ENCODE measurements around the gene GALNT16. TPM values are rescaled to one million over a fixed set of nuclear protein-coding genes. Genes with fewer than 3 reads are reported as not detected.

The GALNT16 gene
- total RNA-seq, 2 donors from 2014 or later, result 18.2 to 23.4 TPM

DNA sequence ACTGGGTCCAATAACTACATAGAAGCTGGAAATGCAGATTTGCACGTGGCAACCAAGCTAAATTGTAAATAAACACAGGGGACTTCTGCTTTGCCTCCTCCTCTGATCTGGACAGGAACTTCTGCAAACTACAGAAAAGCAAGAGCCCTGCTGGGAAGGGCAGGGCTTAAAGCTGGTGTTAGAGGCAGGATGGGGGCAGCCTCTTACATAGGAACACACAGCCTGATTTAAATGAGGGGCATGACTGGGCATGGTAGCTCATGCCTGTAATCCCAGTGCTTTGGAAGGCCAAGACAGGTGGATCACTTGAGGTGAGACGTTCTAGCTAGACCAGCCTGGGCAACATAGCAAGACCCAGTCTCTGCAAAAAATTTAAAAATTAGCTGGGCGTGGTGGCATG is 91.4 kb downstream of the GALNT16 start:
- intact Hi-C loops (cut with DNase I), result no loop called here
- DNase-seq (ENCODE audit: low spot score), result peak; percentile 41

DNA sequence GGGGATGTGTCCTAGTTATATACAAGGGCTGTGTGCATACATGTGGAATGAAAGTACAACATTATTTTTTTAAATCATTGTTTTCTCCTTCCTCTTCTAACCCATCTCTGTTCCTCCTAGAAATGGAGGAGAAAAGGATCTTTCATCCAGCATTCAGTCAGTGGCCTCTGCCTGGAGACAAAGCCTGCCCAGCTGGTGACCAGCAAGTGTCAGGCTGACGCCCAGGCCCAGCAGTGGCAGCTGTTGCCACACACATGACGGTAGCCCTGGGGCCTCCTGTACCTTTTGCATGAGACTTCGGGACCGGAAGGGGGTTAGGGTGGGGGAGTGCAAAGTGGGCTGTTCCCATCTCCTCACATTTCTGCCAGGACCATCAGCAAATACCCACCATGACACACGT is 92.0 kb downstream of the GALNT16 start:
- peak; percentile 71 for DNase-seq (ENCODE audit: low spot score)
- intact Hi-C loops (cut with DNase I), result no loop called here

DNA sequence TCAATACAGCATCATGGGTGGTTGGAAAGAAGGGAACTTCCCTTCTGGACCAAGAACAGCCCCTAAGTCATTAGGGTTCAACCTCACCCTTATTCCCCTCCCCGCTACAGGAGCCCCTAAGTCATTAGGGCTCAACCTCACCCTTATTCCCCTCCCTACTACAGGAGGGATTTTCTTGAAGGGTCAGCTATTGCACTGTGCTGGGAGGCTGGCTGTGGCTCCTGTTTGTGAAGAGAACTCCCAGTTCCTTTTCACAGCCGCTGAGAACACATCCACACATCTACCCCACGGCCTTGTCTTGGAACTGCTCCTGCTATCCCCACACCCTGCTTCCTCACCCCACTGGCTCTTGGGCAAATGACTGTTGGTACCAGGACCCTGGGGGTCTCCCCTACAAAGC is 93.2 kb downstream of the GALNT16 start:
- intact Hi-C loops (cut with DNase I), result no loop called here
- DNase-seq (ENCODE audit: low spot score), result no peak

DNA sequence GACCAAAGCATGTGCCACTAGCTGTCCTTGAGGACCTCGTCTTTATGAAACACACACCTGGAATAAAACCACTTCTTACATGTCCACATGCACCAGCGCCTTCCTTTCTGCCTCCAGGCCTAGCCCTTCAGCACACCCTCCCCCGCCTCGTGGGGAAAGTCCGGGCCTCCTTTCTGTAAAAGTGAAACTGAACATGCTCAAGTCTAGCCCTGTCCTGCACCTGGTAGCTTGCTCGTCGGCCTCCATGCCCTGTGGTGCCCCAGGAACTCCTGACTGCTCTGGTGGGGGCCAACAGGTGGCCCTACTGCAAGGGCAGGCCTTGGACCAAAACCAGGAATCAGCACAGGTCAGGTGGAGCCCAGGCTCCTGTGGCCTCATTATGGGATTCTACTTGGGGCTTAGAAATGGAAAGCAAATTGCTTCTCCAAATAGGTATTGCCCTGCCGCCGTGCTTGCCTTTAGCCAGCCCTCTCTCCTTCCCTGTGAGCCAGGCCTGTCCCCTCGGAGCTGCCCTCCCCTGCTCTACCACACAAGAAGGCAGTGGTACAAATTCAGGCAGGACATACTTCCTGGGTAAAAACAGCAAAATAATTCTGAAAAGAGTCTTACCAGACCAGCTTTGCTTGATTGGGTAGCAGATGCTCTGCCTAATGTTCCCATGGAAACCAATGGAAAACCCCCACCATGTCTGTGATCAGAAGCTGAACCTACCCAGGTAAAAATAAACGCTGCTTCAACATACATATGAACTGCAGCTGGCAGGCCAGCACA is 94.6 kb downstream of the GALNT16 start:
- intact Hi-C loops (cut with DNase I), result no loop called here
- peak; percentile 59 for DNase-seq (ENCODE audit: low spot score)

DNA sequence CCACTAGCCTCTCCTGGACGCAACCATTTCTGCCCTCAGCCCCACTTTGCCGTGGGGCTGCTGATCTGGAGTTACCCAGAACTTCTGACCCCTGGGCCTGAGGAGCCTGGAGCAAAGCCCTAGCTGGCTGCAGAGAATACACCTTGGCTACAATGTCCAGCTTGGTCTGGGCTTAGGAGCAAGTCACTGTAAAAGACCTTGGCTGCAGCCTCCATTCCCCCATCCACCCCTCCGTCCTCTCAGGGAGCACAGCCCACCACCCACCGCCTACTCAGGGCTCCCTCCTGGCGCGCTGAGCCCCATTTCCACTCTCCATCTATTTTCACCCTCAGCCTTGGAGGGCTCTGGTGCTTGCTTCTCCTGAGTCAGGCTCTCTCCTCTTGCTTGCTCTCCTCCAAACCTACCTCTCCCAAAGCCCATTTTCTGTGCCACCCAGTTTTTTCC is 95.2 kb downstream of the GALNT16 start:
- peak; percentile 46 for DNase-seq (ENCODE audit: low spot score)
- intact Hi-C loops (cut with DNase I), result no loop called here

DNA sequence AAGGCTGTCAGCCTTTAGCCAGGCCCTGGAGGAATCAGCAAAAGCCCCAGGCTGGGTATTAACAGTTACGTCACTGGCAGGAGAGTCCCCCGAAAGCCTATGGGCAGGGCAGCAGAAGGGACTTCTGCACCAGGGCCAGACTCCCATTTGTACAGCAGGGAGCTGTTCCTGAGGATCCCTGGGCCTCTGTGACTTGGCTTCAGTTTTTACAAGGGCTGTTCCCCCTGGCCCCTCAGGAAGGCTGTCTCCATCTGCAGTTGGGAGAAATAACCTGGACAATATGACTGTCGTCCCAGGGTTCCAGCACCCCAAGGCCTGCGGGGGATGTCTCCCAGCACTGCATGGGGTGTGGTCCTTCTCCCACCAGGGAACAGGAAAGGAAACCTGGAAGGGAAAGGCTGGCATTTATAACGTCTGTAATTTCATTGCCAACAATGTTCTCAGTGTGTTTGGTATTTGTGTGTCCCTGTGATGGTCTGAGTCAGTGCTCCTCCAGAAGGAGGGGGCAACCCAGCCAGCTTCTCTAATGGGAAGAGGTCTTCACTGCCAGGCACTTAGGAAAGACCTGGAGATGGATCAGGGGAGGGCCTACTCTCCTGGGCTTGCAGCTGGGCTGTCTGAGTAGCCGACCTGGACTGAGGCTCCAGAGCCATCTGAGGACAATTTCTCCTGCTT is 95.8 kb downstream of the GALNT16 start:
- intact Hi-C loops (cut with DNase I), result no loop called here
- peak; percentile 87 for DNase-seq (ENCODE audit: low spot score)

DNA sequence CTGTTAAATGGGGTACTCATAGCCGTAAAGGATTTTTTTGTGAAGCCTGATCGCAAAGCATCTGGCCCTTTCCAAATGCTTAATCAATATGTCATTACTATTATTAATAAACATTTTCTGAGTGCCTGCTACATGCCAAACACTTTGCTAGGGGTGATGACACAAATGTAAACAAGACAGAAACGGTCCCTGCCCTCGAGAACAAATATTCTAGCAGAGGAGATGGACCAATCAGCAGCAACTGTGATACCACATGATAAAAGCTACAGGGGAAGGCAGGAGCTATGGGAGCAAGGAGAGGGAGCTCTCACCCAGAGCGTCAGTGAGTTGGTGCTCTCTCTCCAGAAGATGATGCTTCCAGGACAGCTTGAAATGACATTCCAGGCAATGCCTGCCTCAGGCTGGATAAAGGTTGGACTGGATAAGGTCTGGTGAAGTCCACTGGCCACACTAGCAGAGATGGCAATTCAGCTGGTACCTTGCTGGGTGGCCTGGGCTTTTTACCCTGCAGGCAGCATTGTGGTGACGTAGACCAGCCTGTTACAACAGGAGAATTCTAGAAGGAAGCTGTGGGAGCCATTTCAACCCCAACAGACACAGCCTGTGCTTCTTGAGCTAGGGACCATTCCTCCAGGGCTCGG is 97.1 kb downstream of the GALNT16 start:
- DNase-seq (ENCODE audit: low spot score), result no peak
- intact Hi-C loops (cut with DNase I), result no loop called here

DNA sequence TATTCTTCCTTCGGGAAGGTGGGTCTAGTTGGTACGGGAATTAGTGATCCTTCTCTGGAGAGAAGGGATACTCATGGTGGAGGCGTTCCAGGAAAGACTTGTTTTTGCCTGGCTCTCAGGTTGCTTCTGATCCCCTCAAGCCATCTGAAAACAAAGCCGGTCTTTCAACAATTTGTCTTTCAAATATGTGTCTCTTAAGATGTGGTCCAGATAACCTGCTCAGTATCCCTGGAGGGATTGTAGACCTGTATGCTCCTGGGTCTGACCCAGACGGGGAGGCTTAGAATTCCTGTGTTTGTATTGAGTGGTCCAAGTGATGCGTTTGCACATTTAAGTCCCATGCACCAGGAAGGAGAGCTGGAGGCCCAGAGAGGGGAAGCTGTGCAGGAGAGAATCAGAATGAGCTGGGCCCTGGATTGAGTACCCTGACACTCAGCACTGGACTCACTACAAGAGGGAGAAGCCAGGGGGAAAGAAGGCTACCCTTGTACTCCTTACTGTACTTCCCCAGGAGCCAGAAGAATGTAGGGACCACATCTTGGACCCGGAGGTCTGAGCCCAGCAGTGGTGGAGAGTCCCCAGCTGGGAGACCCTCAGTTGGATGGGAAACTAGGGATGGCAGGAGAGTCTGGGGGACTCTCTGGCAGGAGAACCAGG is 97.7 kb downstream of the GALNT16 start:
- DNase-seq (ENCODE audit: low spot score), result no peak
- intact Hi-C loops (cut with DNase I), result no loop called here

DNA sequence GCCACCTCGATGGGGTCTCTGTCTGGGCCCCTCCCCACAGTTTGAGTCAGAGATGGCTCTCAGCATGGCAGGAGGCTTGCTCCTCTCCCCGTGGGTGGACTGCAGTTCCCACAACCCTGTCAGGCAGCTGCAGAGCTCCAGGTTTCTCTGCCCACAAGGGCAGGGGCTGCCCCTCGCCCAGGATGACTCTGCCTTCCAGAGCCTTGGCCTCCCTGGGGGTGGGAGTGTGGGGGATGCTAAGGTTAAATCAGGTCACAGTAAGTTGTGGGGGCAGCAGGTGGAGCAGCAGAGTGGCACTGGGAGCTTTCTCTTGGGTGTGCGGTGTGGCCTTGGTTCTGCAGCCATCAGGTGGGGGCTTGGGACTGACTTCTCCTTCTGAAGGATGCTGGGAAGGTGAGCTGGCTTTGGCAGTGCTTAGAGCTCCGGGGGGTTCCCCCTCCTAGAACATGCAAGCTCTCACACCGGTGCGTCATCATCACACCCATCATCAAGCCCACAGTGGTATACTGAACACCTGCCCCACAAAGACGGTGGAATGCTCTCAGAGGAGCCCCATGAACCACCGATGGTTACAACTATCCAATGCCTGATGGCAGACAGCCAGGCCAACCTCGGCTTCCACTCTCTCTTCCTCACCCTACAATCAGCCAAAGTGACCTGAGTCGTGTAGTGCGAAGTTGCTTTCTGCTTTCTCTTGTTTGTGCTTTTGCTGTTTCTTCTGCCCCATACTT is 98.4 kb downstream of the GALNT16 start:
- intact Hi-C loops (cut with DNase I), result no loop called here

DNA sequence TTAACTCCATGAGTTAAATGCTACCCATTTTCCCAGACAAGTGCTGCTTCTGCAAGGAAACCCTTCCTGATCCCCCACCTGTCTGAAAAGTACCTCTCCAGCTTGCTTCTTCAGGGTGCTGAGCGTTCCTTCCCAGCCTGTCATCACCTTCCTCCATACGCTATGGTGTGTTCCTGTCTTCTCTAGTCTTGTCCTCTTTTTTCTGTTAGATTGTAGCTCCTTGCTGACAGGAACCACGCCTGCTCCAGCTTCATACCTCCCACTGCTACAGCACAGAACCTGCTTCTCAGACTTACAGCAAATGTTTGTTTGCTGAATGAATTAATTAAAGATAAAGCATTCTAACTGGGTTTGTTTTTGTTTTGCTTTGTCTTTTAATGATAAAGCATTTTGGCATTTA is 99.0 kb downstream of the GALNT16 start:
- intact Hi-C loops (cut with DNase I), result no loop called here
- DNase-seq (ENCODE audit: low spot score), result no peak

More for the DNA sequence above, 98.4 kb downstream of the GALNT16 start:
- no peak for DNase-seq (ENCODE audit: low spot score)

DNA sequence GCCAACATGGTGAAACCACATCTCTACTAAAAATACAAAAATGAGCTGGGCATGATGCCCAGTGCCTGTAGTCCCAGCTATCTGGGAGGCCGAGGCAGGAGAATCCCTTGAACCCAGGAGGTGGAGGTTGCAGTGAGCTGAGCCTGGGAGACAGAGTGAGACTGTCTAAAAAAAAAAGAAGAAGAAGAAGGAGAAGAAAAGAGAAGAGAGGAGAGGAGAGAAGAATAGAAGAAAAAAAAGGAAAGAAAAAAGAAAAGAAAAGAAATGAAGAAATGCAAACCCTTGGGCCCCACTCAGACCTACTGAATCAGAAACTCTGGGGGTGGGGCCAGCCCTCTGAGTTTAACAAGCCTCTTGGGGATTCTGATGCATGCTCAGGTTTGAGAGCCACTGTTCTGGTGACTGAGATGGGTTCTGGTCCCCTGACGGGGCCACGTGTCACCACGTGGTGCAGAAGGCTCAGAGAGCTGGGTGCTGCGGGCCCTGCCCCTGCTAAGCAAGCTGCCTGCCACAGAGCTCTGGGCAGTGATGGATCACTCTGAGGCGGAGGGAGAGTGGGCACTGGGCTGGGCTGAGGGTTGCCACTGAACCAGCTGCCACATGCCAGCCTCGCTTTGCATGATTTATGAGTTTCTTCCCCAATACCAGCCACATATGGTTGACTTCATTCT is 100.6 kb downstream of the GALNT16 start:
- no peak for DNase-seq (ENCODE audit: low spot score)
- intact Hi-C loops (cut with DNase I), result loop anchor here (5.0 to 10.0 kb wide), 2 partner anchors 116 to 118 kb away; no protein-coding TSS in a partner anchor

DNA sequence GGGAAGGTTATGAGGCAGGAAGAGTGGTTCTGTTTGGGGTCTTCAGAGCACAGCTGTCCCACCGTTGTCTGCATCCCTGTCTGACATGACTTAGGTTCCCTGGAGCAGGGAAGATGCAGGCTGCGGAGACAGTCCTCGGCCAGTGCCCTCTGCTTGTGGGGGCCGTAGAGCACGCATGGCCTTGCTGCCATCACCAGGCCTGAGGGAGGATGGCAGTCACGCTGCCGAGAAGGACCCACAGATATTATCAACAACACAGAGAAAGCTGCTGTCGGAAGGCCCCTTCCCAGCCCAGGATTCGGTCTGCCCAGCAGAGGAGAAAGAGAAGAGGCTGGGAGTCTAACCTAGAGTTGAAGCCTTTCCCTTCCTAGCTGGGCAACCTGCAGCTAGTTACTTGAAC is 103.1 kb downstream of the GALNT16 start:
- peak; percentile 85 for DNase-seq (ENCODE audit: low spot score)
- intact Hi-C loops (cut with DNase I), result loop anchor here (5.0 to 10.0 kb wide), 2 partner anchors 118 to 121 kb away; no protein-coding TSS in a partner anchor

DNA sequence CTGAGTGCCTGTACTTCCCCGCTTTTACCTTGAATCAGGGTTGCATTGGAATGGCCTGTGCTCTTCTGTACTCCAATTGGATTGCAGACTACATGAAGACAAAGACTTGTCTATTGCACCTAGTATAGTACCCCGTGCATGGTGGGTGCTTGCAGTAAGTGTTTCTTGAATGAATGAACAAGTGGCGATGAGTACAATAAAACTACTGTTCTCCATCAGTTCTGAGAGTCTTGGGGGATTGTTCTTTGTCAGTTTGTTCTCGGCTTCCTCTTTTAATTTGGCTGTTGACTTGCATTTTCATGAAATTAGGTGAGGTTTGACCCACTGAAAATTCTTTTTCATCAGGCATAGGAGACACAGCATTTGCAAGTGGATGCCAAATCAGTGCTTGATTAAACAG is 104.0 kb downstream of the GALNT16 start:
- no peak for DNase-seq (ENCODE audit: low spot score)
- intact Hi-C loops (cut with DNase I), result loop anchor here (5.0 to 10.0 kb wide), 2 partner anchors 119 to 122 kb away; no protein-coding TSS in a partner anchor

DNA sequence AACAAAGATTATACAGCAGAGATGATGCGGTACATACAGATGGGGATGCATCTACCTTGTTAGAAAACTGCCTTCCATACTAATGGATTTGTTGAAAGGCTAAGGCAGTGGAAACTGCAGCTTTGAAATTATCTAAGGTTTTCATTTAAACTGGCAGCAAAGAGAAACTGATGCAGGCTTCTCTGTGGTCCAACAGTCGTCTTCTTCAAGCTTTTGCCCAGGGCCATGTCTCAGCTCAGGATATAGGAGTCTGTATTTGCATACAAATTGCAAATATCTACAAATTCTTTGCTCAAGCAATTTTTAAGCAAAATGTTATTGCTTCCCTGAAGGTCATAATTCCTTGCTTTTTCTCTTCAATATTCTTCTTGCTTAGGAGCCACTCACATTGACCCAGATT is 104.4 kb downstream of the GALNT16 start:
- intact Hi-C loops (cut with DNase I), result loop anchor here (5.0 to 10.0 kb wide), 2 partner anchors 120 to 122 kb away; no protein-coding TSS in a partner anchor
- DNase-seq (ENCODE audit: low spot score), result no peak

DNA sequence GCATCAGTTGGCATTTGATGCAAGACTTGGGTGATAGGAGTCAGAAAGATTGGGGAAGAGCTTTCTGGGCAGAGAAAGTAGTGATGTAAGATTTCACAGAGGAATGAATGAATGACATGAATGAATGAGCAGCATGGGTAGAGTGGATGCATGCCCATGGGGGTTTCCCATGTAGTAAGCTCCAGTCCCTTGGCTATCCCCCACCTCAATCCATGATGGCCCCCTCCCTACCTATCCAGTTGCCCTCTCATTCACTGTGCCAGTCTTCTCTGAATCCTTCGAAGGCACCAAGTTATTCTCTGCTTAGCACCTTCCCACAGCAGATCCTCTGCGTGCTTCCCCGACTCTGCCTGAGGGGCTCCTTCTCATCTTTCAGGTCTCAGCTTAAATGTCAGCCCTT is 106.1 kb downstream of the GALNT16 start:
- no peak for DNase-seq (ENCODE audit: low spot score)
- intact Hi-C loops (cut with DNase I), result loop anchor here in 1 of 2 donors (10.0 kb wide), 1 partner anchor 121 kb away; no protein-coding TSS in a partner anchor

DNA sequence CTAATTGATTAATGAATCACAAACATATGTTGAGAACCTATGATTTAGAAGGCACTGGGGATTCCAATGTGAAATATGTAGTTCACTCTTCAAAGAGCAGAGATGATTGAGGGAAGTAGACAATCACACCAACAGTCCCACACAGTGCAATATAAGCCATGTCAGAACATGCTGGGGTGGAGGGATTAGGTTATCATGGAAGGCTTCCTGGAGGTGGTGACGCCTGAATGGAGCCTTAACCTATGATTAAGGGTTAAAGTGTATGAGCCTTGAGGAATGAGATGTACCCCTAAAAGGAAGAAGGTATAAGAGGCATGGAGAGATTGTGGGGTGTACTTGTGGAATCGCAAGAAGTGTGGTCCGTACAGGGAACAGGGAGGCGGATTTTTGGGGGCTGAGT is 106.8 kb downstream of the GALNT16 start:
- DNase-seq (ENCODE audit: low spot score), result no peak
- intact Hi-C loops (cut with DNase I), result loop anchor here in 1 of 2 donors (10.0 kb wide), 1 partner anchor 122 kb away; no protein-coding TSS in a partner anchor

DNA sequence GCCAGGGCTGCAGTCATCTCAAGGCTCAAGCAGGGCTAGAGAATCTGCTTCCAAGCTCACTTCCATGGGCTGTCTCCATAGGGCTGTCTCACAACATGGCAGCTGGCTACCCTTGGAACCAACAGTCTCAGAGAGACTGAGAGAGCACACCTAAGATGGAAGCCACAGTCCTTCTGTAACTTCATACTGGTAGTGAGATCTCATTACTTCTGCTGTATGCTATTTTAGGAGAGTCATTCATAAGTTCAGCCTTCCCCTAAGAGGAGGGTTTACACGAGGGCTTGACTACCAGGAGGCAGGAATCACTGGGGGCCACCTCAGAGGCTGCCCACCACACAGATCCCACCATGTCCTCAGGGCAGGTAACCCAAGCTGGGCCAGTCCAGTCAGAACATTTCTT is 108.4 kb downstream of the GALNT16 start:
- intact Hi-C loops (cut with DNase I), result loop anchor here in 1 of 2 donors (10.0 kb wide), 1 partner anchor 124 kb away; no protein-coding TSS in a partner anchor

DNA sequence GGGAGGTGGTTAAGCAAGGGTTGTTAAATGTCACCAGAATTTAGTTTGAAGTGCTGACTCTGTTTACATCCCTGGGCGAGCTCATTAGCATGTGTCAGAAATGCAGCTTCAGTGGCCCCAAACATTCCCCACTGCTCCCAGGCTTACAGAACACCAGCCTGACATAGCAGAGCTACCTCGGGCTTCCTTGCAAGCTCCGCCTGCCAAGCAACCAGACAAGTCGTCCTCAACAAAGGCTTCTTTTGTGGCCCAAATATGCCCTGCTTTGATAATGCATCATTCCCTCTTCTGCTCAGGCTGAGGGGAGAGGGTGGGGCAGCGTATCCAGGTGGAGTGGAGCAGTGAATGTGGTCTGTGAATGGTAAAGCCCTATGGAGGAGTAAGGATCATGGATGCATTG is 110.1 kb downstream of the GALNT16 start:
- DNase-seq (ENCODE audit: low spot score), result no peak
- intact Hi-C loops (cut with DNase I), result no loop called here

More for the DNA sequence above, 108.4 kb downstream of the GALNT16 start:
- DNase-seq (ENCODE audit: low spot score), result no peak
